Stimulated activated CD8-positive, alpha-beta memory T cell treated with anti-CD3 and anti-CD28 coated beads, Interleukin-4, amount 100 ng/mL, for 48 hours (primary cell): ENCODE data around the gene SLC12A3.
A peak's percentile ranks its signal among the peaks of the same experiment; 100 is the strongest.
"Not testable (repeated sequence)": the region's sequence is repeated elsewhere in the genome, so short reads cannot be mapped to it uniquely, and the experiment has no call there.

Experiments used
- DNase-seq: peaks from one replicate; pipeline ENCODE4 v3.0.0-alpha.2; 2020

Gene SLC12A3

DNA sequence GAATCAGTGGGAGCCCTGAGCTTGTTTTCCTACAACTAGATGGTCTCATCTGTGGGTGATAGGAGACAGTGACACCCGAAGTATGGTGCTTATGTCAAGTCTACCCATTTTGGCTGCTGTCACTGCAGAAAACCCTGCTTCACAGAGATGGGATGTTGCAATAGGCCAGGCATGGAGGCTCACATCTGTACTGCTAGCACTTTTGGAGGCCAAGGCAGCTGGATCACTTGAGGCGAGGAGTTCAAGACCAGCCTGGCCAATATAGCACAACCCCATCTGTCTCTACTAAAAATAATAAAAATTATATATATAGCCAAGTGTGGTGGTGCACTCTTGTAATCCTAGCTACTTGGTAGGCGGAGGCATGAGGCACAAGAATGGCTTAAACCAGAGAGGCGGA, 64.6 kb downstream of the SLC12A3 start:
- no peak for DNase-seq

GRCh38 chr16:56930486-56931270, 65.7 kb downstream of the SLC12A3 start:
- no peak for DNase-seq

- no peak for DNase-seq
Measured at GRCh38 chr16:56931271-56931891, 66.4 kb downstream of the SLC12A3 start.

DNA sequence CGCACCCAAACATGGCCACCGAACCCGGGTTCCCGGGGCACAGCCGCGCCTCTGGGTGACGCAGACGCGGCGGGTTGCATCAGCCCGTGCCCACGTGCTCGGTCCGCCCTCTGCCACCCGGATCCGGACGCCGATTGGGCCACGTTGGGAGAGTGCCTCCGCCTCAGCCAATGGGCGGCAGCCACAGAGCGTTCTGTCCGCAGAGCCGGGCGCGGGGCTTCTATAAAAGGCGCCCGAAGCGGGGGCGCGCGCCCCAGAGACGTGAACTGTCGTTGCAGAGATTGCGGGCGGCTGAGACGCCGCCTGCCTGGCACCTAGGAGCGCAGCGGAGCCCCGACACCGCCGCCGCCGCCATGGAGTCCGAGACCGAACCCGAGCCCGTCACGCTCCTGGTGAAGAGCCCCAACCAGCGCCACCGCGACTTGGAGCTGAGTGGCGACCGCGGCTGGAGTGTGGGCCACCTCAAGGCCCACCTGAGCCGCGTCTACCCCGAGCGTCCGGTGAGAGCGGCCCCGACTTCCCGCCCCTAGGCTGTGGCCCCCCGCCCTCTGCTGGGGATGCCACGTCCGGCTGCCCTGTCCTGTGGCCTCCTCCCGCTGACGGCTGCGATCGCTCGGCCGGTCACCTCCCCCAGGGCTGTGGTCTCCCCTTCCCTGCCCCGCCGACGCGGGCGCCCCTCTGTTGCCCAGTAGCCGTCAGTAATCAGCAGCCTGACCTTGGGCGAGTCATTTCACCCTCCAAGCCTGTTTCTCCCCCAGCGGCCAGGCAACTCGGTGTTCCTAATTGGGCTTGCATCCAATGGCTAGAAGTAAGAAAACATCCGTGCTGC, 67.1 kb downstream of the SLC12A3 start, which contains the start of gene HERPUD1:
Gene HERPUD1, plus strand, starts transcription at position 251 of the 829 bp plus-strand sequence. Its CDS starts 103 bp downstream, at position 354.
- DNase-seq, result peak; percentile 99

- peak; percentile 62 for DNase-seq
Measured at GRCh38 chr16:56932721-56933619, 68.0 kb downstream of the SLC12A3 start.

DNA sequence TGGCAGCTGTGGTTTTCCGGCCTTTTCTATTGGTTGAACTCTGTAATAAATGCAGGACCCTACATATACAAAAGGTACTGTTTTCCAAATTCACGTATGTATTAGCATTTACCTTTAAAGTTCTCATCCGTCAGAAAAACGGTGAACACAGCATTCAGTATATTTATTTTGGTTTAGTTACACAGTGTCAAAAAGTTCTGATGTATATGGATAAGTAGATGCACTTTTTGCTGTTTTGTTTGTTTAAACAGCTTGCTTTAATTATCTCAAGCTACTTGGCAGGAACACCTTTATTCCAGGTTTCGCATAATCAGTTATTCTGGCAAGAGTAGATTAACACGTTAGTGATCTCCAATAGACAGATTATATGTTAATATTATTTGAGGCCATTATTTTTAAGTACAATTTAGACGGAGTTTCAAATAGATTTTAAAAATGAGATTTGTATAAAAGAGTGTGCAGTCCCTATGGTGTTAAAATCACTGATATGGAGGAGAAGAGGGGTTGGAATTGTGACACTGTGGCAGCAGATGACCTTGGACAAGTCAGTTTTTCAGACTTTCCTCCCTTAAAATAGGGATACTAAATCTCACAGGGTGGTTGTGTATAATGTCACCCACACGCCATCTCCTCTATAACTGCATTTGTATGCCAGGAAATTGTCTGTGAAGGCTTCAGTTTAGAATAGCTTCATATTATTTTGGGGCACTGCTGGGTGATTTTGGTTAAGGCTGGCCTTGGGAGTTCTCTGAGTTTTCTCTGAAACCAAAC, 69.0 kb downstream of the SLC12A3 start:
- DNase-seq, result no peak

GRCh38 chr16:56934599-56935145, 69.7 kb downstream of the SLC12A3 start:
- not testable (repeated sequence) for DNase-seq

GRCh38 chr16:56935201-56935600, 70.2 kb downstream of the SLC12A3 start:
- no peak for DNase-seq

DNA sequence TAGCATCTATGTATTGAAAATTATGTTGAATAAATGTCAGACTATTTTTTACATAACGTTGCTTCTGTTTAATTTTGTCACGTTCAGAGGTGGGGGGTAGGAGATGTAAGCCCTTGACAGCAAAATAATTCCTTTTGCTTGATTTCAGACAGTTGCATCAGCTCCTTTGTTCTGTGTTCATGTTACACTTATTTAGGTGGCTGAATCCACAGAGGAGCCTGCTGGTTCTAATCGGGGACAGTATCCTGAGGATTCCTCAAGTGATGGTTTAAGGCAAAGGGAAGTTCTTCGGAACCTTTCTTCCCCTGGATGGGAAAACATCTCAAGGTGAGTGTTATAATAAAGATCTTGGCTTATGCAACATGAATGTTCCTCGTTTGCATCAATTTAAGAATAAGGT, 71.5 kb downstream of the SLC12A3 start:
- no peak for DNase-seq

- DNase-seq, result no peak
Measured at GRCh38 chr16:56936950-56937349, 71.9 kb downstream of the SLC12A3 start.

- DNase-seq, result peak; percentile 66
Measured at GRCh38 chr16:56938664-56939513, 73.9 kb downstream of the SLC12A3 start.

GRCh38 chr16:56939801-56940200, 74.8 kb downstream of the SLC12A3 start:
- no peak for DNase-seq

GRCh38 chr16:56941092-56941491, 76.1 kb downstream of the SLC12A3 start:
- no peak for DNase-seq

DNA sequence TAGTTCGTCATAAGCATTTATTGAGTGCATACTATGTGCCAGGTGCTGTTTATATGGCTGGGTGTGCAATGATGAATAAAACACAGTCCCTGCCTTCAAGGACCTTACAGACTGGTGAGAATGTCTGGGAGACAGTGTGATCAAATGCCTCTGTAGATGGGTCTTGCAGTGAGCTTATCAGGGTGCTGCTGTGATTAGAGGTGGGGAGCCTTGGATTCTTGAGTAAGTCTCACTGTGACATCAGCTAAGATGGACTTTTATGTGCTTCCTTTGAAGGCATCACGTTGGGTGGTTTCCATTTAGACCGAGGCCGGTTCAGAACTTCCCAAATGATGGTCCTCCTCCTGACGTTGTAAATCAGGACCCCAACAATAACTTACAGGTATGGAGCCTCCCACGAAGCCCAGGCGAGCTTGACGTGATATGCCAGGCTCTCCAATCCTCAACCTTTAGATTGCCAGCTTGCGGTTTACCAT, 76.9 kb downstream of the SLC12A3 start:
- no peak for DNase-seq

DNA sequence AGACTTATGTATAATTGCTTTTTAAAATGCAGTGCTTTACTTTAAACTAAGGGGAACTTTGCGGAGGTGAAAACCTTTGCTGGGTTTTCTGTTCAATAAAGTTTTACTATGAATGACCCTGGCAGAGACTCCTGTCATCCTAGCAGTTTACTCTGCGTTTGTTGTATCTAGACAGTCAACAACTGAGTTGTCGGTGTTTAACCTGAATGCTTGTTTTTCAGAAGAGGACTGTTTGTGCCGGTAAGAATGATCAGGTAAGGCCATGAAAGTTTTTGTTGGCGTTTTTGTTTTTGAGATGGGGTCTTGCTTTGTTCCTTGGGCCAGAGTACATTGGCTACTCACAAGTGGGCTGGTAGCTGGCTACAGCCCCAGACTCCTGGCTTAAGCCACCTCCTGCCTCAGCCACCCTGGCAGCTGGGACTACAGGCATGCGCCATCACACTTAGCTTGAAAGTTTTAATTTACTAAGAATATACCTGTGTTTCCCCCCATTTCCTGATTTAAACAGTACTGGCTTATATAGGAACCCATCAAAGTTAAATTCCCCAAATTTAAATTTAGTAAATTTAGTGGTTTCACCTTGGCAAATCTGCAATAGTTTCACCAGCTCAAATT, 78.9 kb downstream of the SLC12A3 start:
- DNase-seq, result no peak

GRCh38 chr16:56944954-56945839, 80.2 kb downstream of the SLC12A3 start:
- peak; percentile 51 for DNase-seq

DNA sequence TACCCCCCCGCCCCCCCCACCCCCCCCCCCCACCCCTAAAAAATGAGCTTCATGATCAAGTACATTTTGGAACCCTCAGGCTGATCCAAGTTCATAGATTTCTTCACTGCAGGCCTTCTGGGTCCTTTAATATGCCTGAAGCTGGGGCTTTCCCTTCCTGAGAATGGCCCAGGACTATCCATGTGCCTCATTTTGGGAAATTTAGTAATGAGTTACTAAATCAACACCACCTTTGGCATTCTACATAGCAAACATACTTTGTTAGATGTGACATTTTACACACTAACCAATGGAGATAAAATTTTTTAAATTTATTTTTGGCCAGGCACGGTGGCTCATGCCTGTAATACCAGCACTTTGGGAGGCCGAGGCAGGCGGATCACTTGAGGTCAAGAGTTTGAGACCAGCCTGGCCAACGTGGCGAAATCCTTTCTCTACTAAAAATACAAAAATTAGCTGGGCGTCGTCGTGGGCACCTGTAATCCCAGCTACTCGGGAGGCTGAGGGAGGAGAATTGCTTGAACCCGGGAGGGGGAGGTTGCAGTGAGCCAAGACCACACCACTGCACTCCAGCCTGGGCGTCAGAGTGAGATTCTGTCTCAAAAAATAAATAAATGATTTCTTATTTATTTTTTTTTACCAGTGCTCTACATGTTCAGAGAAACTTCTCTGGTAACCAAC, 81.0 kb downstream of the SLC12A3 start:
- DNase-seq, result no peak
